ENCODE data around the gene PLS1.
"Not testable (repeated sequence)": the region's sequence is repeated elsewhere in the genome, so short reads cannot be mapped to it uniquely, and the experiment has no call there.

Gene PLS1

GRCh38 chr3:142597906-142598305 is 1.7 kb downstream of the PLS1 start:
- no peak for DNase-seq (ENCODE audit: low read depth)

- no peak for DNase-seq (ENCODE audit: low read depth)
Measured at GRCh38 chr3:142601713-142602112, 5.5 kb downstream of the PLS1 start.

GRCh38 chr3:142602619-142603385 is 6.6 kb downstream of the PLS1 start:
- DNase-seq (ENCODE audit: low read depth): no peak

- not testable (repeated sequence) for DNase-seq (ENCODE audit: low read depth)
Measured at GRCh38 chr3:142603386-142603705, 7.2 kb downstream of the PLS1 start.

GRCh38 chr3:142604940-142605339 is 8.7 kb downstream of the PLS1 start:
- DNase-seq (ENCODE audit: low read depth): no peak

- no peak for DNase-seq (ENCODE audit: low read depth)
Measured at GRCh38 chr3:142608631-142609030, 12.4 kb downstream of the PLS1 start.

GRCh38 chr3:142609136-142609535 is 12.9 kb downstream of the PLS1 start:
- no peak for DNase-seq (ENCODE audit: low read depth)

GRCh38 chr3:142611206-142611605 is 15.0 kb downstream of the PLS1 start:
- no peak for DNase-seq (ENCODE audit: low read depth)

GRCh38 chr3:142613491-142613890 is 17.3 kb downstream of the PLS1 start:
- DNase-seq (ENCODE audit: low read depth): no peak

GRCh38 chr3:142614059-142614626 is 17.9 kb downstream of the PLS1 start:
- no peak for DNase-seq (ENCODE audit: low read depth)

GRCh38 chr3:142615171-142615570 is 19.0 kb downstream of the PLS1 start:
- DNase-seq (ENCODE audit: low read depth): no peak

GRCh38 chr3:142618917-142619461 is 22.8 kb downstream of the PLS1 start:
- no peak for DNase-seq (ENCODE audit: low read depth)

- DNase-seq (ENCODE audit: low read depth): no peak
Measured at GRCh38 chr3:142622405-142622804, 26.2 kb downstream of the PLS1 start.

GRCh38 chr3:142623194-142623593 is 27.0 kb downstream of the PLS1 start:
- DNase-seq (ENCODE audit: low read depth): no peak

- DNase-seq (ENCODE audit: low read depth): no peak
Measured at GRCh38 chr3:142624341-142625152, 28.4 kb downstream of the PLS1 start.

GRCh38 chr3:142625153-142625440 is 28.9 kb downstream of the PLS1 start:
- DNase-seq (ENCODE audit: low read depth): no peak

GRCh38 chr3:142626971-142627370 is 30.8 kb downstream of the PLS1 start:
- no peak for DNase-seq (ENCODE audit: low read depth)

- no peak for DNase-seq (ENCODE audit: low read depth)
Measured at GRCh38 chr3:142628801-142629200, 32.6 kb downstream of the PLS1 start.

- DNase-seq (ENCODE audit: low read depth): no peak
Measured at GRCh38 chr3:142633073-142633472, 36.9 kb downstream of the PLS1 start.

- no peak for DNase-seq (ENCODE audit: low read depth)
Measured at GRCh38 chr3:142636050-142636449, 39.9 kb downstream of the PLS1 start.

GRCh38 chr3:142636664-142637063 is 40.5 kb downstream of the PLS1 start:
- DNase-seq (ENCODE audit: low read depth): no peak

GRCh38 chr3:142638291-142638690 is 42.1 kb downstream of the PLS1 start:
- no peak for DNase-seq (ENCODE audit: low read depth)

- no peak for DNase-seq (ENCODE audit: low read depth)
Measured at GRCh38 chr3:142641504-142641903, 45.3 kb downstream of the PLS1 start.

Measured in stimulated activated CD8-positive, alpha-beta memory T cell treated with anti-CD3 and anti-CD28 coated beads, Interleukin-15, amount 100 ng/mL, for 24 hours (primary cell).